ENCODE results near the gene POU6F1.
"Not testable (repeated sequence)": the region's sequence is repeated elsewhere in the genome, so short reads cannot be mapped to it uniquely, and the experiment has no call there.

Gene POU6F1

GRCh38 chr12:51227112-51227511 lies 9.2 kb upstream of the POU6F1 start:
- DNase-seq (ENCODE audit: low spot score) = not testable (repeated sequence)

GRCh38 chr12:51225771-51226170 lies 7.9 kb upstream of the POU6F1 start:
- no peak for DNase-seq (ENCODE audit: low spot score)

- no peak for DNase-seq (ENCODE audit: low spot score)
These were observed 7.4 kb upstream of the POU6F1 start for GRCh38 chr12:51225234-51225633.

- DNase-seq (ENCODE audit: low spot score) = no peak
These were observed 6.8 kb upstream of the POU6F1 start for GRCh38 chr12:51224625-51225024.

GRCh38 chr12:51222461-51222860 lies 4.6 kb upstream of the POU6F1 start:
- no peak for DNase-seq (ENCODE audit: low spot score)

GRCh38 chr12:51219857-51220256 lies 2.0 kb upstream of the POU6F1 start:
- not testable (repeated sequence) for DNase-seq (ENCODE audit: low spot score)

GRCh38 chr12:51219322-51219721 lies 1.5 kb upstream of the POU6F1 start:
- no peak for DNase-seq (ENCODE audit: low spot score)

- no peak for DNase-seq (ENCODE audit: low spot score)
These were observed 822 bp upstream of the POU6F1 start for GRCh38 chr12:51218607-51219161.

- peak; percentile 65 for DNase-seq (ENCODE audit: low spot score)
These were observed 512 bp downstream of the POU6F1 start for GRCh38 chr12:51217133-51217967.

GRCh38 chr12:51216642-51217041 lies 1.2 kb downstream of the POU6F1 start:
- DNase-seq (ENCODE audit: low spot score) = no peak

GRCh38 chr12:51214895-51215294 lies 3.0 kb downstream of the POU6F1 start:
- DNase-seq (ENCODE audit: low spot score) = no peak

- DNase-seq (ENCODE audit: low spot score) = no peak
These were observed 7.0 kb downstream of the POU6F1 start for GRCh38 chr12:51210690-51211395.

- no peak for DNase-seq (ENCODE audit: low spot score)
These were observed 8.6 kb downstream of the POU6F1 start for GRCh38 chr12:51209259-51209658.

GRCh38 chr12:51208016-51208660 lies 9.7 kb downstream of the POU6F1 start:
- DNase-seq (ENCODE audit: low spot score) = no peak

- DNase-seq (ENCODE audit: low spot score) = no peak
These were observed 12.5 kb downstream of the POU6F1 start for GRCh38 chr12:51205350-51205749.

- no peak for DNase-seq (ENCODE audit: low spot score)
These were observed 15.1 kb downstream of the POU6F1 start for GRCh38 chr12:51202718-51203117.

- no peak for DNase-seq (ENCODE audit: low spot score)
These were observed 17.1 kb downstream of the POU6F1 start for GRCh38 chr12:51200806-51201205.

GRCh38 chr12:51200156-51200555 lies 17.7 kb downstream of the POU6F1 start:
- no peak for DNase-seq (ENCODE audit: low spot score)

- DNase-seq (ENCODE audit: low spot score) = no peak
These were observed 18.4 kb downstream of the POU6F1 start for GRCh38 chr12:51199366-51199945.

GRCh38 chr12:51198568-51199365 lies 19.1 kb downstream of the POU6F1 start:
- no peak for DNase-seq (ENCODE audit: low spot score)

All from hepatic stellate cell (primary cell).